TTC549 (cell line): ENCODE data around the gene PRKAR1B.

Experiments used
- FAIRE-seq: peaks from 2 replicates; lab custom pipeline; 2012; peaks lifted over from hg19 to GRCh38; lab: Jason Lieb, UNC

The PRKAR1B gene

GRCh38 chr7:571096-571717 lies 155.9 kb downstream of the PRKAR1B start:
- FAIRE-seq: no peak

DNA sequence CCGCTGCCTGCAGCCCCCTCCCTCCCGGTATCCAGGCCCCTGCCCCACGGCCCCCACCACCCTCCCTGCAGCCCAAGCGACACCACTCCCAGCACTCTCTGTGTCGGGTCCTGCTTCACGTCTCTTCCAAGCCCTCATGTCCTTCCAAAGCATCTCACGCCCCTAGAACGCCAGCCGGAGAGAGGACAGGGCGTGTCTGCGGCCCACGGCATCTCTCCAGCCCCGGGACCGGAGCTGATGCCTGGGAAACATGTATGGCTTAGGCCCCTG lies 156.3 kb downstream of the PRKAR1B start:
- FAIRE-seq: no peak

DNA sequence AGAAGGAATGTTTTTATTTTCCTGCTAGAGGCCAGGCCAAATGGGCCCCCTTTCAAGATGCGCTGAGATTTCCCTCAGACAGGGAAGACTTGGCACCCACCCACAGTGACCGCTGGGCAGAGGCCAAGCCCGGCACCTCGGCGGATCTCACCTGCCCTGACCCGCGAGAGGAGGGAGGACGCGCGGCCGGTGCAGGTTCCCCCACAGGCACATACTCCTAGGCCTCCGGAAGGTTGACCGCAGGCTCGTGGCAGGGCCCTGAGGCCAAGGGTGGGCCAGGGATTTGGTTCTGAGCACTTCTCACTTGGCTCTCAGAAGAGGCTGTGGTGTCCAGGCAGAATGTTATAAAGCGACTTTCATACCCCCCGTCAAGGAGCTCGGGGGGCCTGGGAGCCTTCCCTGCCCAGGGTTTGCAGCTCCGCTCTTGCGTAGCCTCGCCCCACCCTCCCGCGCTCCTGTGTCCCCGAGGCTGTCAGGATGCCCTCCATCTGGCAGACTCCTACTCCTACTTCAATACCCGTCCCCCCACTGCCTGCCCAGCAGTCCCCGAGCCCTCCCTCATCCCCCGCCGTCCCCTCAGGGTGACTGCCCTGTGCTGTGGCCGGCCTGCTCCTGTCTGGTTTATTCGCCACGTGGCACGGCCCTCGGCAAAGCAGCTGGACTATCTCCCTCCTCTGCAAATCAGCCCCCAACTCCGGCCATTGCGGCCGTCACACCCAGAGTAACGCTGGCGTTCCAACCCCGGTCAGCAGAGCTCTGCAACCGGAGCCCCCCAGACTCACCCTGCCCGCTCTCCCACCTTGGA lies 156.9 kb downstream of the PRKAR1B start:
- FAIRE-seq: no peak

- FAIRE-seq: no peak
These were observed 157.8 kb downstream of the PRKAR1B start for GRCh38 chr7:569071-569855.

DNA sequence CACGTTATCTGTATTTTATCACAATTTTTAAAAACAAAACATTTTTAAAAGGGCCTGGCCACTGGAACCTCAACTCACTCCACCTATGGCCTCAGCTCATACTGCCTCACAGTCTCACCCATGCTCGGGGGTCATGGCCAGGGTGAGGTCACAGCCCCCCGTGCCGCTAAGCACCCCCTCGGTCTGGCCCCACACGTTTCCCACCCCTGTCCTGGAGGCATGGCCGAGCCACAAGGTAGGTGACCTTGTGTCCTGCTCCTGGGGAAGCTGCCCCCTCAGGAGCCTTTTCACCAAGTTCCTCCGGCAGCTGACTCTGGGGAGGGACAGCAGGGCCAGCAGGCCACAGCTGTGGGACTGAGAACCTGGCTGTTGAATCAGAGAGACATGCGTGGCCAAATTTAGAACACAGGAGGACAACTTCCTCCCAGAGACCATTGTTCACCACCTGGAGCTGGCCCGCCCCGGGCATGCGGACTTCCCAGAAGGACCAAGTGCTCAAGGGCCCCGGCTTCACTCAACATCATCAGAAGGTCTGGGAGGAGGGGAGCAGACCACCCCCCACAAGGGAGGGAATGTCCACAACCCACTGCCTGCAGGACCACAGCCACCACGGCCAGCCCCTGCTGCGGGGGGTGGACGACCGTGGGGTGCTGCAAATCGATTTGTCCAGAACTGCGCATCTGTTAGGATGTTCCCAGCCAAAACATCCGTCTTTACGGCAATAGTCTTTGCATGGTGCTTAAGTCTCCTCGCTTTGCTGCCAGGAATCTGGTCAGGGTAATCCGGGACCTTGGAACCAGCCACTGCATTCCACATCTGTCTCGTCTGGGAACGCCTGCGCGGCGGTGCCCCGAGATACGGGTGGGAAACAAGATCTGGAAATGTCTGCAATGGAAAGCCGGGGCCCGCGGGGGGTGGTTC lies 158.8 kb downstream of the PRKAR1B start:
- no peak for FAIRE-seq

DNA sequence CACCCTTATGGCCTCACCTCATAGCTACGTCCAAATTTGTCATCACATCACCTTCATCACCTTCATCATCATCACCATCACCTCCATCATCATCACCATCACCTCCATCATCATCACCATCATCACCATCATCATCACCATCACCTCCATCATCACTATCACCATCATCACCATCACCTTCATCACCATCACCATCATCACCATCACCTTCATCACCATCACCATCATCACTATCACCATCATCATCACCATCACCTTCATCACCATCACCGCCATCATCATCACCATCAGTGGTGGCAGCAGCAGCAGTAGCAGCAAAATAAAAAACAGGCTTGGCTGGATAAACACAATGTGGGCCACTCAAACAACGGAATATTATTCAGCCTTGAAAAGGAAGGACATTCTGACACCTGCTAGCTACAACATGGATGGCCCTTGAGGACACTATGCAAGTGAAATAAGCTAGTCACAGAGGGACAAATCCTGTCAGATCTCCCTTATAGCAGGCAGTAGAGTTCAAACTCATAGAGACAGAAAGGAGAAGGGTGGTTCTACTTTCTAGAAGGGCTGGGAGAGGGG lies 159.7 kb downstream of the PRKAR1B start:
- FAIRE-seq: no peak

DNA sequence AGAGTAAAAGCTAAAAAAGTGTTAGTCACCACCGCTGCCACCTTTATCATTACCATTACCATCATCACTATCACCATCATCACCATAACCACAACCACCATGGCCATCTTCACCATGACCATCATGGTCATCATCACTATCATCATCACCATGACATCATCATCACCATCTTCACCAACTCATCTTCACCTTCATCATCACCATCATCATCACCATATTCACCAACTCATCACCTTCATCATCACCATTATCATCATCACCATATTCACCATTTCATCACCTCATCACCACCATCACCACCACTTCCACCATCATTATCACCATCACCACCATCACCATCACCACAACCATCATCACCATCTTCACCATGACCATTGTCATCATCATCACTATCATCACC lies 161.0 kb downstream of the PRKAR1B start:
- FAIRE-seq: no peak

DNA sequence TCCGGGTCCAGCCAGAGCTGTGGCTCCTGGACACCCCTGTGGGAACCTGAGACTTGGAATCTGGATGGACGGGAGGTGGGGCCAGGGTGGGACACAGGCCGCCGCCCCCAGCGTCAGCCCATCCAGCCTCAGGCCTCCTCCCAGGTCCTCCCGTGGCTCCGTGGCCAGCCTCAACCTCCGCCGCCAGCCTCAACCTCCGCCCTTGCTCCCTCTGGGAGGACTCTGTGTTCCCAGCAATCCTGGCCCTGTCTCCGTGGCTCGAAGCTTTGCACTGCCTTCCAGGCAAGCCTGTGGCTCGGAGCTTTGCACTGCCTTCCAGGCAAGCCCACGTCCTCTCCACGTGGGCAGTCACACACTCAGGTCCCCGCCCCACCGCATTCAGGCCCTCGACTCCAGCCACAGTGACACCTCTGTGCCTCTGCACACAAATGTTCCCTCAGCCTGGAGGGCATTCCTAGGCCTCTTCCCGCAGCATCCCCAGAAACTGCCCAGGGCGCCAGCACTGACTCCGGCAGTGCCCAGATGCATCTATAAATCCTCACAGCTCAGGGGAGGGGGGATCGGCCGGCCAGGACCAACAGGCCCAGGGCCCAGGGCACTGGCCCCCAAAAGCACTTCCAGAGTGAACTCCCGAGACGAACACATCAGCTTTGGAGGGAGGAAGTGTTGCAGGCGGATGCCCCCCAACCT lies 162.8 kb downstream of the PRKAR1B start:
- no peak for FAIRE-seq

DNA sequence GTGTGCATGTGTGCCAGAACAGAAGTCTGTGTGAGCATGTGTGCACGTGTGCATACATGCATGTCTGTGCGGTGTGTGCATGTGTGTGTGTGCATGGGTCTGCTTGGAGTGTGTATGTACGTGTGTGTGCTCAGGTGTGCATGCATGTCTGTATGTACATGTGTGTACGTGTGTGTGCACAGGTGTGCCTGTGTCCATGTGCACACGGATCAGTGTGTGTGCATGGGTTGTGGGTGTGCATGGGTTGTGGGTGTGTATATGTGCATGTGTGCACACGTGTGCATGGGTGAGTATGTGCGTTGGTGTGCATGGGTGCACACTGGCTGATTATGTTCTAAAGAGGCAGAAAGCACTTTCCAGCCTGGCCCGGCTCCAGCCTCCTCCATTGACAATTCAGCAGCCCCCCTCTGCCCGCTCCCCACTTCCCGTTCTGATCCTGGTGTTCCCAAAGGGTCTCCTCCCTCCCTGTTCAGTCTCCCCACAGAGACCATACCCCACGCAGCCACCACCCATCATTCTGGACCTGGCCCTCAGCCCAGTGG lies 163.4 kb downstream of the PRKAR1B start:
- no peak for FAIRE-seq

DNA sequence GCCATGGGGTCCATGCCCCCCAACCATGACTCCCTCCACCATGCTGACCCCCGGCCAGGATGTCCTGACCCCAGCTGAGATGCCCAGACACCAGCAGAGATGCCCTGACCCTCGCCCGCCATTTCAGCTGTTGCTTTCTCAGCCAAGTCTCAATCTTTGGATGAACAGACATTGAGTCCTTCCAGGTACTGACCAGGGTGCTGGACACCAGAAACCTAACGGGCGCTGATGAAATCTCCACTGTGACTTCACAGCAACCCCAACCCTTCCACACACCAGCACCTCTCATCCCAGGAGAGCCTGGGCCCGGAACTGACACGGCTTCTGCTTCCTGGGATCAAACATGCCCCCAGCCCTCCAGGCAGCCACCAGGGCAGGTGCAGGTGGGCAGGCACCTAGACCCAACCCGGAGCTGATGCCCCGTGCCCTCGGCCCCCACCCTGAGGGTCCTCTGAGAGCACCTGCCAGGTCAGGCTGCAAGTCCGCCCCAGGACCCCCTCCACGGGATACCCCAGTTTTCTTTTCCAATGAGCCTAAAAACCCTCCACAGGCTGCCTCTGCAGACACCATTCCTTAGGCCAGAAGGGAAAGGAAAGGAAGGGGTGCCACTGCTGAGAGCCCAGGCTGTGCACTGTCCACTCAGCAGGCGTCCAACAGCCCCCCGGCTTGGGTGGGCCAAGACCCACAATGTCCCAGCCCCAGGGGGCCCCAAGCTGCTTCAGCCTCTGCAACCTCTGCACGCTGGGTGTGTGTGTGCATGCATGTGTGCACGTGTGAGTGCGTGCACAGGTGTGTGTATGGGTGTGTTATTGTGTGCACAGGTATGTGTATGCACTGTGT lies 164.1 kb downstream of the PRKAR1B start:
- no peak for FAIRE-seq

- no peak for FAIRE-seq
These were observed 164.8 kb downstream of the PRKAR1B start for GRCh38 chr7:562374-562675.

GRCh38 chr7:561631-562373 lies 165.3 kb downstream of the PRKAR1B start:
- no peak for FAIRE-seq

- no peak for FAIRE-seq
These were observed 166.0 kb downstream of the PRKAR1B start for GRCh38 chr7:560966-561630.

GRCh38 chr7:559396-559705 lies 167.7 kb downstream of the PRKAR1B start:
- FAIRE-seq: no peak

DNA sequence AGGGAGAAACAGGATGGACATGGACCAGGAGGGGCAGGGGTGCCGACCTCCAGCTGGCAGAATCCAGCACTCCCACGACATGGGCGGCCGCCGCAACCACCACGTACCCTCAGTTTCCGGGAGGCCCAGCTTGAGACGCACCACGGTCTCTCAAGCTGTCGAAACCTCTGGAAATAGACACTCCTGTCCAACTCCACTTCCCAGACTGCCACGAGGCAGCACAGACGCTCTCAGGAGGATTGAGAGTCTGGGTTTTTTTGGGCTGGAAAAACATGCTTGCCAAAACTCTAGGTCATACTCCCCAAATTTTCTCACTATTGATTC lies 169.6 kb downstream of the PRKAR1B start:
- FAIRE-seq: no peak

GRCh38 chr7:556837-557557 lies 170.1 kb downstream of the PRKAR1B start:
- FAIRE-seq: no peak

- FAIRE-seq: no peak
These were observed 170.7 kb downstream of the PRKAR1B start for GRCh38 chr7:556291-556826.

- no peak for FAIRE-seq
These were observed 171.4 kb downstream of the PRKAR1B start for GRCh38 chr7:555551-556160.
